Skeletal muscle tissue (tissue), 4 donors: ENCODE measurements around the gene ADGRG6. TPM values are rescaled to one million over a fixed set of nuclear protein-coding genes. Genes with fewer than 3 reads are reported as not detected.
"Not testable (repeated sequence)": the region's sequence is repeated elsewhere in the genome, so short reads cannot be mapped to it uniquely, and the experiment has no call there.

ENCODE experiments used
- H3K27ac ChIP-seq: one replicate; pipeline ENCODE4 v1.7.0; 2013; ENCODE audit warnings: mild to moderate bottlenecking, low read depth, low read length, inconsistent platforms
- H3K27me3 ChIP-seq, 3 donors: one replicate each; pipeline ENCODE4 v1.7.0; 2013; ENCODE audit warnings: low read length in 3 of 3; ENCODE audit not compliant: control insufficient read depth in 3 of 3, insufficient read depth in 3 of 3
- H3K36me3 ChIP-seq, 3 donors: one replicate each; pipeline ENCODE4 v1.7.0; 2013; ENCODE audit warnings: low read length in 3 of 3; ENCODE audit not compliant: control insufficient read depth in 3 of 3, insufficient read depth in 3 of 3
- H3K4me1 ChIP-seq, 3 donors: one replicate each; pipeline ENCODE4 v1.7.0; 2013; ENCODE audit warnings: low read length in 3 of 3, mild to moderate bottlenecking in 3 of 3; ENCODE audit not compliant: control insufficient read depth in 3 of 3, insufficient read depth in 3 of 3
- H3K4me3 ChIP-seq, 3 donors: one replicate each; pipeline ENCODE4 v1.7.0; 2013; ENCODE audit warnings: low read length in 3 of 3
- H3K9ac ChIP-seq, 3 donors: one replicate each; pipeline ENCODE4 v1.7.0; 2013; ENCODE audit warnings: low read length in 3 of 3, mild to moderate bottlenecking in 3 of 3, moderate library complexity in 2 of 3, low read depth in 1 of 3
- H3K9me3 ChIP-seq, 3 donors: one replicate each; pipeline ENCODE4 v1.7.0; 2013; ENCODE audit warnings: low read length in 3 of 3; ENCODE audit not compliant: control insufficient read depth in 3 of 3
- total RNA-seq: library from RNA; depleted of rRNA; stranded (reverse); fragments of >200 nt; gene quantifications from one replicate; pipeline ENCODE4 v1.2.3, GENCODE V29; 2014
- donor health status: Osteomylitis.

Gene ADGRG6
- total RNA-seq, 1 donor from 2014 or later: 26.1 TPM

DNA sequence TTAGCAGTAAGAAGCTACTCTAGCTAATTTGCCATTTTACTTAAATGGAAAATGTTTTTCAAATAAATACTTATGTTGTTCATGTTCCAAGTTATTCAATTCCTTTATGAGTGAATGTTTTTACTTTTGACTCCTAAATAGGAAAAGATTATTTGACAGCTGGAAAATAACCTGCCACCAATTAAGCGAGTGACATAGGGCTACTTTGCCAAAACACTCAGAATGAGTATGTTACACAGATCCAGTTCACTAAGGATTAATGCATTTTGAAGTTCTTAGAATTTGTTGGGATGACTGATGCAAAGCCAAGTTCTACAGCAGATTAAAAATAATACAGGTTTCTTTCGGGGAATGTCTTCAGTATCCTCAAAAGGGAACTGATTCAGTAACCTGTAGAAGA is 144.4 kb downstream of the ADGRG6 start:
- H3K4me3 ChIP-seq: no peak overlapping the region
- H3K27me3 ChIP-seq: no peaks in the 10 kb centered on the region
- H3K9ac ChIP-seq: no peak overlapping the region
- no peaks in the 10 kb centered on the region for H3K36me3 ChIP-seq
- H3K27ac ChIP-seq: no peak overlapping the region
- no peaks in the 10 kb centered on the region for H3K9me3 ChIP-seq
- no peaks in the 10 kb centered on the region for H3K4me1 ChIP-seq

DNA sequence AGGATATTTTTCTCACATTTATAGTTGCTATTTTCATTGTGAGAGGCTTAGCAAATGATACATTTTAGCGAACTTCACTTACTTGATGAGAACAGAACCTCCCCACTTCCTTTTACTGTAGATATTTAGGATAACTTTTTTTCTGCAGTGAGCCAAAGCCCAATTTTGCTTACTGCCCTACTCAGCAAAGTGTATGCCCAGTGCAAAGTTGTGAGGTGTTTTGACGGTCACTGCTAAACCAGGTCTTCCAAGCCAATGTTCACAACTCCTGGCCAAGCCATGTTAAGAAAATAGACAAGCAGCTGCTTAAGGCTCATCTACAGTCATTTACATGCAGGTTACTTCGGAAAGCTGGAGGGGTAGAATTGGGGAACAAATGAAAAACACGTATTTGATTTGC is 144.8 kb downstream of the ADGRG6 start:
- no peaks in the 10 kb centered on the region for H3K9me3 ChIP-seq
- no peak overlapping the region for H3K4me3 ChIP-seq
- H3K36me3 ChIP-seq: no peaks in the 10 kb centered on the region
- no peak overlapping the region for H3K9ac ChIP-seq
- H3K27ac ChIP-seq: no peak overlapping the region
- H3K27me3 ChIP-seq: no peaks in the 10 kb centered on the region
- H3K4me1 ChIP-seq: no peaks in the 10 kb centered on the region

DNA sequence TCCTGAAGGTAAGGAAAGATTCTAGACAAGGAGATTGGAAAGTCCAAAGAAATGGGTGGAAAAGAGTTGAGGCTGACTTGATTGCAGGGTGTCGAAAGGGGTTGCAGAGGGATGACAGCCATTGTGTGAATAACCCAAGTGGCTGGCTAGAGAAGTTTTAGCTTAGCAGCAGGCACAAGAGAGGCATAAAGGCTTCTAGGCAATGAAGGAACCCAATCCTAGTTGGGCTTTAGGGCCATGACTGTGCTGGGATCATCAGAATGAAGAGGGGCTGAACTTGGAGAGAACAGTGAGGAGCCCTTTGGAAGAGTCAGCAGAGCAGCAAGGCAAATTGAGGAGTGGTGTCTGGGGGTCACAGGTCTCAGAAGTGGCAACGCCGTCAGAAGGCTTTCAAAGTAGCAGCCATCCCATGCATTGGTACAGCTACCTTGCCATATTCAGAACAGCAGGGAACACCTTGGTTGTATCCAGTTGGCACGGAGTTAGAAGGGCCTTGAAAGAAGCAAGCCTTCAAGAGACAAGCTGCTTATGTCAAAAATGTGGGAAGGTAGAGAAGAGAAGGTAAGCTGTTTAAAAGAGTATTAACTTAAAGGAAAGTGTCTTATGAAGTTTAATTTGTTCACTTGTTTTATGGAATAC is 146.4 kb downstream of the ADGRG6 start:
- Histone ChIP-seq H3K27me3 (no peaks in the 10 kb centered on the region), H3K27ac (no peak overlapping the region), H3K36me3 (no peaks in the 10 kb centered on the region), H3K4me1 (no peaks in the 10 kb centered on the region), H3K9ac (no peak overlapping the region), H3K4me3 (no peak overlapping the region), H3K9me3 (no peaks in the 10 kb centered on the region)

- H3K9me3 ChIP-seq, H3K4me3 ChIP-seq: not testable (repeated sequence)
Measured at GRCh38 chr6:142450856-142451255, 149.0 kb downstream of the ADGRG6 start.

DNA sequence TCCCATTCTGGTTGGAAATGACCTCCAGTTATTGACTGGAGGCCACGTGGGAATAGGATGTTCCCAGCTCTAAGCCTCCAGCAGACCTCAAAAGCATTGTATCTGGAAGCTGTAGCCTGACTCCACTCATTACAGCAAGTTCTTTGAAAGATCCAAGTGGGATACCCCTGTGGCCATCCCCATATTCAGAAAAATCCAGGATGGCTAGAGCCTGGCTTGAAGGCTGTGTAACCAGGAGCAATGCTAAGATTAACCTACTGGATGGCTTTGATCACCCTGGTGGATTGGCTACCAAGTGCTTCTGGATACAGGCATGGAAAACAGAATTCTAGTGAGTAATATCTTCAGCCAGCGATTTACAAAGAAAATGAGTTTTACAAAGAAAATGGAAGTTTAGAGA is 151.2 kb downstream of the ADGRG6 start:
- no peak overlapping the region for H3K4me3 ChIP-seq
- no peaks in the 10 kb centered on the region for H3K27me3 ChIP-seq
- no peaks in the 10 kb centered on the region for H3K4me1 ChIP-seq
- no peak overlapping the region for H3K9ac ChIP-seq
- H3K27ac ChIP-seq: no peak overlapping the region
- H3K9me3 ChIP-seq: no peaks in the 10 kb centered on the region
- no peaks in the 10 kb centered on the region for H3K36me3 ChIP-seq

More at GRCh38 chr6:142450856-142451255, 149.0 kb downstream of the ADGRG6 start:
- H3K4me1 ChIP-seq, H3K9ac ChIP-seq, H3K36me3 ChIP-seq, H3K27me3 ChIP-seq, H3K27ac ChIP-seq: not testable (repeated sequence)

GRCh38 chr6:142454196-142454595 is 152.4 kb downstream of the ADGRG6 start:
- not testable (repeated sequence) for H3K4me1 ChIP-seq, H3K9me3 ChIP-seq, H3K4me3 ChIP-seq

DNA sequence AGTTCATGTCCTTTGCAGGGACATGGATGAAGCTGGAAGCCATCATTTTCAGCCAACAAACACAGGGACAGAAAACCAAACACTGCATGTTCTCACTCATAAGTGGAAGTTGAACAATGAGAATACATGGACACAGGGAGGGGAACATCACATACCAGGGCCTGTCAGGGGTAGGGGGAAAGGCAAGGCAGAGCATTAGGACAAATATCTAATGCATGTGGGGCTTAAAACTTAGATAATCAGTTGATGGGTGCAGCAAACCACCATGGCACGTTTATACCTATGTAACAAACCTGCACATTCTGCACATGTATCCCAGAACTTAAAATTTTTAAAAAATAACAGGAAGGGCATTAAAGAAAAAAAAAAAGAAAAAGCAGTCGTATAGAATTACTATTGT is 153.0 kb downstream of the ADGRG6 start:
- not testable (repeated sequence) for H3K9ac ChIP-seq, H3K27ac ChIP-seq, H3K4me1 ChIP-seq, H3K27me3 ChIP-seq, H3K9me3 ChIP-seq, H3K36me3 ChIP-seq, H3K4me3 ChIP-seq

More at GRCh38 chr6:142454196-142454595, 152.4 kb downstream of the ADGRG6 start:
- H3K36me3 ChIP-seq, H3K27ac ChIP-seq, H3K9ac ChIP-seq, H3K27me3 ChIP-seq: not testable (repeated sequence)

DNA sequence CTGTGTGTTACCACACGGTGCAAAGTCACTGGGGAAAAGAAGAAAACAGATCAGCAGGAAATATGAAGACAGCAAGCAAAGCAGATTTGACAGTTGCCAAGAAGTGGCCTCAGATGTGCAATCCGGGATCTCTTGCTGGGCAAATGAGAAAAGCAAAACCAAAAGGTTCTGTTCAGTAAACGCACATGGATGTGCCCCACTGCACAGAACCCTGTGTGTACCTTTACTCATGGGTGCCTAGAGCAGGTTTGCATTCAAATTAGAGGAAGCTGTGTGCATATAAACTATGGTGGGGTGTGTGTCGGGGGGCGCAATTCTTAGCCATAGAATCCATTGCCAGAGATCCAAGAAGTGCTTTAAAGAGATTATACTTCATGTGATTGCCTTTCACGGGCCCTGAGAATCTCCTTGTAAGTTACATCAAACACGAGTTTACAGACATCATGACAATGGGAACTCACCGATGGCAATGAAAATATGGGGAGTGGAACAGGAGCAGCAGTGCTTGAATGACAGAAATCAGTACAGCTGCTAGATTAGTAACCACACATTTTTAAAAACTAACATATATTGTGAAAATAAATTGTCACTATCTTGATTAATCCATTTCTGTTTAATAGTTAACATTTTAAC is 154.3 kb downstream of the ADGRG6 start:
- Histone ChIP-seq H3K4me1 (no peaks in the 10 kb centered on the region), H3K9ac (no peak overlapping the region), H3K36me3 (no peaks in the 10 kb centered on the region), H3K4me3 (no peak overlapping the region), H3K27me3 (no peaks in the 10 kb centered on the region), H3K27ac (no peak overlapping the region), H3K9me3 (no peaks in the 10 kb centered on the region)

DNA sequence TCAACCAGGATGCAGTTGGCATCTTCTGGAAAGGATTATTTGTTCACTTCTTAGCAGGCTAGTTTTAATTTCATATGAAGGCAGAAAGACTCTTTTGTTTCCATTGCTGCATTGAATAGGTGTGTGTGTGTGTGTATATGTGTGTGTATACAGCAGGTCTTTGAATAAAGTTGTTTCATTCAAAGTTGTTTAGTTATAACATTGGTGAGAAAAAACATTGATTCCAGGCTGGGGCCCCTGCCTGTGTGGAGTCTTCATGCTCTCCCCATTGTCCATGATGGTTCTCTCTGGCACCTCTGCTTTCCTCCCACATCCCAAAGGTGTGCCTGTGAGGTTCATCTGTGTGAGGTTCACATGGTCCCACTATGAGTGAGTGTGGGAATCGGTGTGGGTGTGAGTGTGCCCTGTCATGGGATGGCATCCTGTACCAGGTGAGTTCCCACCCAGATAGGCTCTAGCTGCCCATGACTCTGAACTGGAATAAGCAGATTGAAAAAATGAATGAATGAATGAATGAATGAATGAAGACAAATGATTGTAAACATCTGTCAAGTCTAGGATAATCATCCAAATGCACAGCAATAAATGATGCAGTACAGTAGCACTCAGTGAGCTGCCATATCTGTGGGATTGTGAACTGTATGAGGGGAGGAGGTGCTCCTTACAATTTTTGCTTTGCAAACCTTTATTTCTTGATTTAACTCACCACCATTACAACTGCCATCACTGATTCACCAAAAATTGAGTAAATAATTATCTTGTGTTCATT is 156.0 kb downstream of the ADGRG6 start:
- Histone ChIP-seq H3K27ac (no peak overlapping the region), H3K9me3 (no peaks in the 10 kb centered on the region), H3K4me1 (no peaks in the 10 kb centered on the region), H3K4me3 (no peak overlapping the region), H3K36me3 (no peaks in the 10 kb centered on the region), H3K27me3 (no peaks in the 10 kb centered on the region), H3K9ac (no peak overlapping the region)

GRCh38 chr6:142458836-142459235 is 157.0 kb downstream of the ADGRG6 start:
- no peaks in the 10 kb centered on the region for H3K27me3 ChIP-seq
- H3K4me3 ChIP-seq: no peak overlapping the region
- no peaks in the 10 kb centered on the region for H3K36me3 ChIP-seq
- no peaks in the 10 kb centered on the region for H3K4me1 ChIP-seq
- H3K9me3 ChIP-seq: no peaks in the 10 kb centered on the region
- H3K27ac ChIP-seq: no peak overlapping the region
- no peak overlapping the region for H3K9ac ChIP-seq
